OCI-LY1 (cell line): Measurements from ENCODE around the gene PPIP5K2.

Experiments used
- H2AFZ ChIP-seq: fragments of 200-600 bp; sonication (generic), shearing (Covaris generic); 2 replicates; pipeline ENCODE4 v1.6.0; 2014; ENCODE audit warnings: antibody characterized with exemption, mild to moderate bottlenecking, low read length
- H3F3A ChIP-seq: fragments of 200-600 bp; sonication (generic), shearing (Covaris generic); 2 replicates; pipeline ENCODE4 v1.6.0; 2014; ENCODE audit warnings: mild to moderate bottlenecking, antibody characterized with exemption, low read length, moderate library complexity; ENCODE audit not compliant: insufficient read depth
- H3K27ac ChIP-seq: fragments of 200-600 bp; sonication (generic); 2 replicates; pipeline ENCODE4 v1.5.1; 2014; ENCODE audit warnings: low read length, mixed run types, mild to moderate bottlenecking, low read depth; ENCODE audit not compliant: poor library complexity, severe bottlenecking
- H3K27me3 ChIP-seq: fragments of 200-600 bp; sonication (generic); 2 replicates; pipeline ENCODE4 v1.6.0; 2014; ENCODE audit warnings: antibody characterized with exemption, mild to moderate bottlenecking, low read length, moderate library complexity; ENCODE audit not compliant: insufficient read depth
- H3K36me3 ChIP-seq: fragments of 200-600 bp; sonication (generic); 2 replicates; pipeline ENCODE4 v1.6.1; 2014; ENCODE audit warnings: mild to moderate bottlenecking, antibody characterized with exemption, low read length, moderate library complexity, mixed read lengths; ENCODE audit not compliant: insufficient read depth
- H3K4me1 ChIP-seq: fragments of 200-600 bp; sonication (generic); 2 replicates; pipeline ENCODE4 v1.5.1; 2014; ENCODE audit warnings: mild to moderate bottlenecking, low read length, moderate library complexity; ENCODE audit not compliant: insufficient read depth, severe bottlenecking
- H3K4me2 ChIP-seq: fragments of 200-600 bp; sonication (generic), shearing (Covaris generic); 2 replicates; pipeline ENCODE4 v1.6.1; 2014; ENCODE audit warnings: low read length
- H3K4me3 ChIP-seq: fragments of 200-600 bp; sonication (generic); 2 replicates; pipeline ENCODE4 v1.5.1; 2014; ENCODE audit warnings: low read length, low read depth, mild to moderate bottlenecking, mixed read lengths; ENCODE audit not compliant: poor library complexity, severe bottlenecking
- H3K79me2 ChIP-seq: fragments of 200-600 bp; shearing (Covaris generic); 2 replicates; pipeline ENCODE4 v1.6.1; 2016; ENCODE audit warnings: mixed run types, low read length, mixed read lengths; ENCODE audit not compliant: insufficient read depth
- H3K9ac ChIP-seq: fragments of 200-600 bp; sonication (generic), shearing (Covaris generic); 2 replicates; pipeline ENCODE4 v1.6.1; 2014; ENCODE audit warnings: mild to moderate bottlenecking, low read length, mixed read lengths
- H3K9me2 ChIP-seq: fragments of 200-600 bp; sonication (generic), shearing (Covaris generic); 2 replicates; pipeline ENCODE4 v1.6.1; 2014; ENCODE audit warnings: low read depth, mild to moderate bottlenecking, low read length, mixed read lengths
- H3K9me3 ChIP-seq: fragments of 200-600 bp; shearing (Covaris generic); 2 replicates; pipeline ENCODE4 v1.6.1; 2014; ENCODE audit warnings: low read length, mixed read lengths
- H4K20me1 ChIP-seq: fragments of 200-600 bp; sonication (generic), shearing (Covaris generic); 2 replicates; pipeline ENCODE4 v1.6.0; 2016; ENCODE audit warnings: mild to moderate bottlenecking, low read length; ENCODE audit not compliant: insufficient read depth
- CTCF ChIP-seq: fragments of 200-600 bp; sonication (generic), shearing (Covaris generic); IDR thresholded peaks from 2 replicates; pipeline ENCODE4 v1.5.1; 2017; ENCODE audit warnings: mild to moderate bottlenecking, antibody characterized with exemption, low read length, moderate library complexity, mixed read lengths
- EZH2 ChIP-seq: fragments of 200-600 bp; sonication (generic), shearing (Covaris generic); IDR thresholded peaks from 2 replicates; pipeline ENCODE4 v1.8.0; 2017; ENCODE audit warnings: borderline replicate concordance, mixed run types, mild to moderate bottlenecking, antibody characterized with exemption, low read length, moderate library complexity, mixed read lengths

PPIP5K2 gene

GRCh38 chr5:103223031-103223955, 103.2 kb downstream of the PPIP5K2 start:
- no peak overlapping the region for H3K4me3 ChIP-seq
- no peak overlapping the region for H3K9ac ChIP-seq
- no peaks in the 10 kb centered on the region for H3K79me2 ChIP-seq
- H3K27me3 ChIP-seq, result no peaks in the 10 kb centered on the region
- no peaks in the 10 kb centered on the region for H3K9me3 ChIP-seq
- peaks cover 9% of the 10 kb centered on the region for H3K4me1 ChIP-seq
- no peaks in the 10 kb centered on the region for H3F3A ChIP-seq
- no peak overlapping the region for H3K27ac ChIP-seq
- TF ChIP-seq CTCF (no peak), EZH2 (no peak)
- H3K36me3 ChIP-seq, result no peaks in the 10 kb centered on the region
- H3K4me2 ChIP-seq, result no peak overlapping the region
- H3K9me2 ChIP-seq, result no peaks in the 10 kb centered on the region
- no peaks in the 10 kb centered on the region for H4K20me1 ChIP-seq
- H2AFZ ChIP-seq, result no peak overlapping the region

GRCh38 chr5:103224118-103224893, 104.2 kb downstream of the PPIP5K2 start:
- Histone ChIP-seq H2AFZ (no peak overlapping the region), H3K4me2 (peak overlapping the region; percentile 31; the same call in 1 of the 2 replicates), H3K9me3 (no peaks in the 10 kb centered on the region), H3K27me3 (no peaks in the 10 kb centered on the region), H3K27ac (no peak overlapping the region), H3K4me1 (peaks cover 9% of the 10 kb centered on the region), H3K9ac (no peak overlapping the region), H3K79me2 (no peaks in the 10 kb centered on the region), H3K9me2 (no peaks in the 10 kb centered on the region), H3F3A (no peaks in the 10 kb centered on the region), H3K4me3 (no peak overlapping the region), H3K36me3 (no peaks in the 10 kb centered on the region), H4K20me1 (no peaks in the 10 kb centered on the region)
- no peak for TF ChIP-seq EZH2
- TF ChIP-seq CTCF, result peak; percentile 72

GRCh38 chr5:103224894-103225246, 104.8 kb downstream of the PPIP5K2 start:
- no peak overlapping the region for H3K4me3 ChIP-seq
- H3K4me1 ChIP-seq, result peaks cover 9% of the 10 kb centered on the region
- no peaks in the 10 kb centered on the region for H3K79me2 ChIP-seq
- H3K4me2 ChIP-seq, result peak overlapping the region; percentile 31; the same call in 1 of the 2 replicates
- no peaks in the 10 kb centered on the region for H3K27me3 ChIP-seq
- H2AFZ ChIP-seq, result no peak overlapping the region
- H3K9me3 ChIP-seq, result no peaks in the 10 kb centered on the region
- H3K9me2 ChIP-seq, result no peaks in the 10 kb centered on the region
- no peaks in the 10 kb centered on the region for H4K20me1 ChIP-seq
- H3K9ac ChIP-seq, result no peak overlapping the region
- H3F3A ChIP-seq, result no peaks in the 10 kb centered on the region
- no peak for TF ChIP-seq EZH2
- H3K27ac ChIP-seq, result no peak overlapping the region
- H3K36me3 ChIP-seq, result no peaks in the 10 kb centered on the region
